Activated CD4-positive, alpha-beta T cell treated with anti-CD3 and anti-CD28 coated beads, Interleukin-2, amount 10 ng/mL, durations not matched to agents 7 days and 5 days (primary cell): Measurements from ENCODE around the gene CFAP58. TPM values are rescaled to one million over a fixed set of nuclear protein-coding genes. Genes with fewer than 3 reads are reported as not detected.
A peak's percentile ranks its signal among the peaks of the same experiment; 100 is the strongest.

Source experiments
- CTCF ChIA-PET: fragments of 350-600 bp; sonication (Branson Sonifier 250); formaldehyde crosslinking; loops from one replicate; lab custom pipeline; 2021; ENCODE audit warnings: antibody characterized with exemption; lab: Charles Lee
- POLR2A ChIA-PET: fragments of 350-600 bp; sonication (Branson Sonifier 250); formaldehyde crosslinking; loops from one replicate; lab custom pipeline; 2021; ENCODE audit warnings: antibody characterized with exemption; lab: Charles Lee
- DNase-seq: peaks from one replicate; pipeline ENCODE4 v3.0.0-alpha.2; 2020
- H3K27ac Mint-ChIP-seq: one replicate; pipeline ENCODE4 v1.8.0; 2021; ENCODE audit warnings: mild to moderate bottlenecking, moderate library complexity, mixed read lengths
- H3K27me3 Mint-ChIP-seq: one replicate; pipeline ENCODE4 v1.8.0; 2021; ENCODE audit warnings: mixed read lengths
- H3K36me3 Mint-ChIP-seq: one replicate; pipeline ENCODE4 v1.8.0; 2021; ENCODE audit warnings: low read depth, mixed read lengths
- H3K4me1 Mint-ChIP-seq: one replicate; pipeline ENCODE4 v1.8.0; 2021; ENCODE audit warnings: mixed read lengths
- H3K4me3 Mint-ChIP-seq: one replicate; pipeline ENCODE4 v1.8.0; 2021; ENCODE audit warnings: mild to moderate bottlenecking, moderate library complexity, mixed read lengths
- H3K9me3 Mint-ChIP-seq: one replicate; pipeline ENCODE4 v1.8.0; 2021; ENCODE audit warnings: mixed read lengths
- total RNA-seq, 2 experiments: library from RNA; stranded (reverse); gene quantifications; one replicate each; pipeline ENCODE4 v1.2.3, GENCODE V29; 2021

The CFAP58 gene
- total RNA-seq, 2 experiments from 2014 or later: 0.22 to 0.27 TPM

DNA sequence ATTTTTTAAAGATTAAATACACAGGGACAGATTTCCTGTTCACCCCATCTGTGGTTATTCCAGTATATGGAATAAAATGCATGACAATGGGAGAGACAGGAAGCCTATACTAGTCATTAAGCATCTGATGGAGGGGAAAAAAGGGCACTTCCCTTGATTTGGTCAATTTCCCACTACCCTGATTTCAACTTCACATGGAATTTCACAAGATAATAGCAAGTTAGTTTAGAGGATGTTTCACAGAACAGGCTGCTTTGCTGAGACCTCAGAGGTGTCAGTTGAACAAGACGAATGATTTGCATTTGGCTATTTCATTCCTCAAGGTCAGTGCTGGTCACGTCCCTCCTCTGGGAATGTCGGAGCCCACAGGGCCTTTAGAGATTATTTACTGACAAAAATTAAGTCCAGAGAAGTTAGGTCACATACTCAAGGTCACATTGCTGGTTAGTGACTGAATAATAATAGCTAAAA lies 10.7 kb upstream of the CFAP58 start:
- no peak overlapping the region for H3K27ac Mint-ChIP-seq
- ChIA-PET POLR2A (no interaction called here), CTCF (interaction anchor here (0.6 to 3.7 kb wide), 6 partner anchors 9 to 72 kb away, joined by 3 to 16 read pairs (median 4); partner anchors contain the start of gene CFAP58)
- H3K4me1 Mint-ChIP-seq: peaks cover 32% of the 10 kb centered on the region
- peaks cover 5% of the 10 kb centered on the region for H3K27me3 Mint-ChIP-seq
- peaks cover 6% of the 10 kb centered on the region for H3K36me3 Mint-ChIP-seq
- H3K9me3 Mint-ChIP-seq: peaks cover 8% of the 10 kb centered on the region
- H3K4me3 Mint-ChIP-seq: no peak overlapping the region
- DNase-seq: no peak

DNA sequence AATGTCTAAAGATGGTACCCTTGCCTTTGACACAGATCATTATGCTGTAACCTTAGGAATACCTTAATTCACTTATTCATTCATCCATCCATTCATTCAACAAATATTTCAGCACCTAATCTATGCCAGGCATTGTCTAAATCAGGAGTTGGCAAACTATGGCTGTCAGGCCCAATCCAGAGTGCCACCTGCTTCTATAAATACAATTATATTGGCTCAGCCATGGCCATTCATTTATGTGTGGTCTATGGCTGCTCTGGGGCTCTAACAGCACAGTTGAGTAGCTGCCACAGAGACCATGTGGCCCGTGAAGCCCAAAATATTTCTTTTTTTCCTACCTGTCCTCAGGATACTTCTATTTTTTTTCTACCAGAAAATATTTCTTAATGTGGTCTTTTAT lies 9.4 kb upstream of the CFAP58 start:
- no peak for DNase-seq
- Mint-ChIP-seq H3K36me3 (peaks cover 6% of the 10 kb centered on the region), H3K4me1 (peaks cover 26% of the 10 kb centered on the region), H3K4me3 (no peak overlapping the region), H3K27me3 (peaks cover 5% of the 10 kb centered on the region), H3K9me3 (peaks cover 8% of the 10 kb centered on the region), H3K27ac (no peak overlapping the region)
- CTCF ChIA-PET: interaction anchor here (0.7 to 3.7 kb wide), 3 partner anchors 8 to 46 kb away, joined by 3 to 16 read pairs (median 3); partner anchors contain the start of gene CFAP58
- POLR2A ChIA-PET: no interaction called here

- H3K4me1 Mint-ChIP-seq: peaks cover 13% of the 10 kb centered on the region
- POLR2A ChIA-PET: interaction anchor here (0.6 to 0.7 kb wide), 2 partner anchors 38 to 457 kb away, joined by 3 to 4 read pairs; no protein-coding TSS in a partner anchor
These were observed 8.1 kb upstream of the CFAP58 start for GRCh38 chr10:104345515-104345914.

DNA sequence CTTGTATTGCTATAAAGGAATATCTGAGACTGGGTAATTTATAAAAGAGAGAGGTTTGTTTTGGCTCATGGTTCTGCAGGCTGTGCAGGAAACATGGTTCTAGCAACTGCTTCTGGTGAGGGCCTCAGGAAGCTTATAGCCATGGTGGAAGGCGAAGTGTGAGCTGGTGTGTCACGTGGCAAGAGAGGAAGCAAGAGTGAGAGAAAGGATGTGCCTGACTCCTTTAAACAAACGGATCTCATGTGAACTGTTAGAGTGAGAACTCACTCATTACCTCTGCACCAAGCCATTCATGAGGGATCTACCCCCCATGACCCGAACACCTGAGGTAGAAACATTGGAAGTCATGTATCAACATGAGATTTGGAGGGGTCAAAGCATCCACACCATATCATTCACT lies 7.7 kb upstream of the CFAP58 start:
- Mint-ChIP-seq H3K27ac (no peak overlapping the region), H3K27me3 (no peaks in the 10 kb centered on the region), H3K36me3 (peaks cover 6% of the 10 kb centered on the region), H3K4me1 (peaks cover 13% of the 10 kb centered on the region), H3K9me3 (peaks cover 8% of the 10 kb centered on the region), H3K4me3 (no peak overlapping the region)
- POLR2A ChIA-PET: interaction anchor here (0.6 to 0.7 kb wide), 2 partner anchors 38 to 458 kb away, joined by 3 to 4 read pairs; no protein-coding TSS in a partner anchor
- no peak for DNase-seq
- CTCF ChIA-PET: interaction anchor here (0.7 to 3.5 kb wide), 10 partner anchors 8 to 668 kb away, joined by 3 to 20 read pairs (median 7); partner anchors contain the start of gene ITPRIP

More at GRCh38 chr10:104345515-104345914, 8.1 kb upstream of the CFAP58 start:
- CTCF ChIA-PET: interaction anchor here (1.4 to 3.5 kb wide), 4 partner anchors 10 to 71 kb away, joined by 3 to 20 read pairs (median 12); no protein-coding TSS in a partner anchor
- no peak for DNase-seq
- H3K9me3 Mint-ChIP-seq: peaks cover 8% of the 10 kb centered on the region
- no peak overlapping the region for H3K27ac Mint-ChIP-seq
- H3K27me3 Mint-ChIP-seq: no peaks in the 10 kb centered on the region
- no peak overlapping the region for H3K4me3 Mint-ChIP-seq
- peaks cover 6% of the 10 kb centered on the region for H3K36me3 Mint-ChIP-seq

DNA sequence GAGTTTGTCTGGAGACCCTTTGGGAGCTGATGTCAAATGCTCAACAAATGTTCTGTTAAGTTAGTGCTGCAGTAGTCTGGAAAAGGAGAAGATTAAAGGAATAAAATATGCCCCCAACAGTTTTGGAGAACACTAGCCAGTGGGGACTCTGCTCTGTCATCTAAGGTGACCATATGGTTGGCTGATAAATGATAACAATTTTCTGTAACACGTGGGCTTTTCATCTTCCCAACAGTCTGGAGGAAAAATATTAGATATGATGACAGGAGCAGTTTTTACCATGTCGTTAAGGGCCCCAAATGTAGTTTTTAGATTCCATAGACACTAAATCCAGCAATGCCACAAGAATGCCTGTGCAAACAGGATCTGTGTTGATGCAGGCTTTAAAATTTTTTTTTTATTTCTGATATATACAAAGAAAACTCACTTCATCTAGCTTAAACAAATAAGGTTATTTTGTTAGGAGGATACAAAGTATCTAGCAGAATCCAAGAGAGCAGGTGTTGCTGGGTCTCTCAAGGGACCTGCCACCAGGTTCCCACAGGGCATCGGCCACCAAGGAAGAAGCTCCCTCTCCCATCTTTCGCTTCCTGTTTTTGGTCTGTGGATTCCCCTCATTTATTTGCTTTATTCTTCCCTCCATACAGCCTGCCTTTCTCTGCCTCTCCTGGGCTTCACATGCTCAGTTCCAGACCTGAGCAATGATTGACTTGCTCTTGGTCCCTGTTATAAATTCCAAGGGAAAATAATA lies 6.2 kb upstream of the CFAP58 start:
- H3K4me3 Mint-ChIP-seq: no peak overlapping the region
- peaks cover 13% of the 10 kb centered on the region for H3K4me1 Mint-ChIP-seq
- DNase-seq: no peak
- H3K36me3 Mint-ChIP-seq: peaks cover 6% of the 10 kb centered on the region
- H3K9me3 Mint-ChIP-seq: peaks cover 8% of the 10 kb centered on the region
- ChIA-PET CTCF (interaction anchor here (0.8 to 3.5 kb wide), 7 partner anchors 9 to 73 kb away, joined by 3 to 20 read pairs (median 8); partner anchors contain the start of gene ITPRIP), POLR2A (no interaction called here)
- H3K27ac Mint-ChIP-seq: no peak overlapping the region
- no peaks in the 10 kb centered on the region for H3K27me3 Mint-ChIP-seq

DNA sequence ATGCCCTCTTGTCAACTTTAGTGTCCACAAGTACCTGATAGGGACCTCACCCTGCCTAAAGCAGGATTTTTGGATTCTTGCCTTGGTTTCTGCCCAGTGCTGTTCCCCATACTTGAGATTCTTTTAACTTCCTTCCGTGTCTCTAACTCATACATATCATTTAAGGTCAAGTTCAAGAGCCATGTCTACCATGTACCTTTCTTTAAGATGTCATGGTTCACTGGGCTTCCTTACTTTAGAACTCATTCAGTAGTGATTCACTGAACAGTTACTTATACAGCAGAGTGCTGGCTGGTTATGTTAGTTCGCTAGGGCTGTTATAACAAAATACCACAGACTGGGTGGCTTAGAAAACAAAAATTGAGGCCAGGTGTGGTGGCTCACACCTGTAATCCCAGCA lies 5.0 kb upstream of the CFAP58 start:
- Mint-ChIP-seq H3K9me3 (peaks cover 8% of the 10 kb centered on the region), H3K4me3 (no peak overlapping the region), H3K27ac (no peak overlapping the region), H3K36me3 (peaks cover 6% of the 10 kb centered on the region), H3K4me1 (peaks cover 13% of the 10 kb centered on the region), H3K27me3 (no peaks in the 10 kb centered on the region)
- ChIA-PET POLR2A (no interaction called here), CTCF (interaction anchor here (0.8 to 6.0 kb wide), 6 partner anchors 42 to 74 kb away, joined by 3 to 47 read pairs (median 22); no protein-coding TSS in a partner anchor)
- DNase-seq: no peak

- Mint-ChIP-seq H3K36me3 (peaks cover 6% of the 10 kb centered on the region), H3K4me3 (no peak overlapping the region), H3K27ac (no peak overlapping the region), H3K9me3 (peaks cover 8% of the 10 kb centered on the region), H3K27me3 (no peaks in the 10 kb centered on the region), H3K4me1 (peaks cover 13% of the 10 kb centered on the region)
- ChIA-PET CTCF (interaction anchor here (0.5 to 6.0 kb wide), 10 partner anchors 12 to 76 kb away, joined by 3 to 47 read pairs (median 15); partner anchors contain the start of gene ITPRIP), POLR2A (no interaction called here)
- no peak for DNase-seq
These were observed 4.0 kb upstream of the CFAP58 start for GRCh38 chr10:104349623-104350126.

GRCh38 chr10:104350127-104350635 lies 3.5 kb upstream of the CFAP58 start:
- DNase-seq: peak; percentile 51
- Mint-ChIP-seq H3K27me3 (no peaks in the 10 kb centered on the region), H3K9me3 (peaks cover 8% of the 10 kb centered on the region), H3K4me1 (peaks cover 13% of the 10 kb centered on the region), H3K27ac (no peak overlapping the region), H3K36me3 (peaks cover 6% of the 10 kb centered on the region), H3K4me3 (no peak overlapping the region)
- ChIA-PET POLR2A (no interaction called here), CTCF (interaction anchor here (1.0 to 6.0 kb wide), 15 partner anchors 12 to 118 kb away, joined by 3 to 47 read pairs (median 9); partner anchors contain the start of genes CFAP43 and ITPRIP)

DNA sequence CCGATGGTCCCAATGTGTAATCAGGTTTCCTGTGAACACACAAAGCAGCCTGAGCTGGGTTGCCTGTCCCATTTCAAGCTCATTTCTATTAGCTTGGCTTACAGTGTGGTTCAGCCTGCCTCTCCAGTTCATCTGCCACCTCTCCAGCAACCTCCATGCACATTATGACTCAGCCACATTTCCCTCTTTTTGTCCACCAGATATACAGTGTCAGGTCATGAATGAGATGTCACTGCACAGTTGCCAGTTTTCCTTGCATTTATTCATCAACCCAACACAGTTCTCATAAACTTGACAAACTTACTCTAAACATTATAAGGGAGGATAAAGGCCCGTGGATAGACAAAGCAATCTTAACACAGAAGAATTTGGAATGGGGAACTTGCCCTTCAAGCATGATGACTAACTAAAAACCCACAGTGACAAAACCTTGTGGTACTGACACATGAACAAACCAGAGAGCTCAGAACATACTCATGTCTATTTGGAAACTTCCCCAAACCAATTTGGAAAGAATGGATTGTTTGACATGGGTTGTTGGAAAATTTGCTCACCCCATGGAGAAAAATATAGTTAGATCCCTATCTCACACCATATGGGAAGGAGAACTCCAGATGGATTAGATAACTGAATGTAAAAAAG lies 2.5 kb upstream of the CFAP58 start:
- POLR2A ChIA-PET: interaction anchor here (0.8 kb wide), 1 partner anchor 45 kb away, joined by 8 read pairs; no protein-coding TSS in a partner anchor
- no peak overlapping the region for H3K4me3 Mint-ChIP-seq

GRCh38 chr10:104351919-104352318 lies 1.7 kb upstream of the CFAP58 start:
- ChIA-PET CTCF (interaction anchor here (0.9 to 6.0 kb wide), 14 partner anchors 10 to 97 kb away, joined by 3 to 47 read pairs (median 12); partner anchors contain the start of genes GSTO1 and ITPRIP), POLR2A (no interaction called here)
- Mint-ChIP-seq H3K4me3 (peak overlapping the region; percentile 34), H3K36me3 (peaks cover 1% of the 10 kb centered on the region), H3K27ac (peak overlapping the region; percentile 51), H3K9me3 (no peaks in the 10 kb centered on the region), H3K27me3 (no peaks in the 10 kb centered on the region), H3K4me1 (peaks cover 2% of the 10 kb centered on the region)
- DNase-seq: no peak

More for the DNA sequence above, 2.5 kb upstream of the CFAP58 start:
- no peak for DNase-seq
- CTCF ChIA-PET: interaction anchor here (0.8 to 6.0 kb wide), 24 partner anchors 9 to 230 kb away, joined by 3 to 47 read pairs (median 4); partner anchors contain the start of genes CFAP43, GSTO1, ITPRIP and SFR1
- peak overlapping the region; percentile 60 for H3K27ac Mint-ChIP-seq
- H3K27me3 Mint-ChIP-seq: no peaks in the 10 kb centered on the region
- peaks cover 5% of the 10 kb centered on the region for H3K4me1 Mint-ChIP-seq
- H3K36me3 Mint-ChIP-seq: peaks cover 2% of the 10 kb centered on the region
- no peaks in the 10 kb centered on the region for H3K9me3 Mint-ChIP-seq

DNA sequence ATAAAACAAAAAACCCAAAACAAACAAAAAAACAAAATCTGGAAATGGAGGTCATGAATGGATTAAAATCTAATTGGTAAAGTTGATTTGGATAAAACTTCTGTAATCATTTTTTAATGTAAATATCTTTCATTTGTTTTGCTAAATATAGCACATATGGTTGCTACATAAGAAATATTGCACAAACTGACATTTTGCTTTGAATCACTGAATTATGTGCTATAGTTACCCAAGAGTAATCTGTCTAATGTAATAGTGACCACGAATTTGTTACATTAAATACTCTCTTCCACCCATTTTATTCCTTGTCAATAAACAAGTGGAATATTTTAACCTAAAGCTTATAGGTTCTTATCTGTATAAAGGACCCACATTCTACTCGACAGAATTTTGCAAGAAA lies 6.2 kb downstream of the CFAP58 start:
- CTCF ChIA-PET: no interaction called here
- Mint-ChIP-seq H3K9me3 (peaks cover 9% of the 10 kb centered on the region), H3K27me3 (peaks cover 15% of the 10 kb centered on the region), H3K4me3 (no peak overlapping the region), H3K4me1 (peaks cover 6% of the 10 kb centered on the region), H3K27ac (no peak overlapping the region), H3K36me3 (no peaks in the 10 kb centered on the region)
- POLR2A ChIA-PET: no interaction called here
- DNase-seq: no peak

- no peak overlapping the region for H3K4me3 Mint-ChIP-seq
- DNase-seq: no peak
- CTCF ChIA-PET: interaction anchor here (1.1 kb wide), 1 partner anchor 92 kb away, joined by 3 read pairs; no protein-coding TSS in a partner anchor
- no peaks in the 10 kb centered on the region for H3K36me3 Mint-ChIP-seq
- no peak overlapping the region for H3K27ac Mint-ChIP-seq
- POLR2A ChIA-PET: no interaction called here
- peaks cover 26% of the 10 kb centered on the region for H3K27me3 Mint-ChIP-seq
- H3K4me1 Mint-ChIP-seq: no peaks in the 10 kb centered on the region
- H3K9me3 Mint-ChIP-seq: no peaks in the 10 kb centered on the region
These were observed 14.3 kb downstream of the CFAP58 start for GRCh38 chr10:104367904-104368303.
